ENCODE results near the gene PALM.
"Not testable (repeated sequence)": the region's sequence is repeated elsewhere in the genome, so short reads cannot be mapped to it uniquely, and the experiment has no call there.

The PALM gene

DNA sequence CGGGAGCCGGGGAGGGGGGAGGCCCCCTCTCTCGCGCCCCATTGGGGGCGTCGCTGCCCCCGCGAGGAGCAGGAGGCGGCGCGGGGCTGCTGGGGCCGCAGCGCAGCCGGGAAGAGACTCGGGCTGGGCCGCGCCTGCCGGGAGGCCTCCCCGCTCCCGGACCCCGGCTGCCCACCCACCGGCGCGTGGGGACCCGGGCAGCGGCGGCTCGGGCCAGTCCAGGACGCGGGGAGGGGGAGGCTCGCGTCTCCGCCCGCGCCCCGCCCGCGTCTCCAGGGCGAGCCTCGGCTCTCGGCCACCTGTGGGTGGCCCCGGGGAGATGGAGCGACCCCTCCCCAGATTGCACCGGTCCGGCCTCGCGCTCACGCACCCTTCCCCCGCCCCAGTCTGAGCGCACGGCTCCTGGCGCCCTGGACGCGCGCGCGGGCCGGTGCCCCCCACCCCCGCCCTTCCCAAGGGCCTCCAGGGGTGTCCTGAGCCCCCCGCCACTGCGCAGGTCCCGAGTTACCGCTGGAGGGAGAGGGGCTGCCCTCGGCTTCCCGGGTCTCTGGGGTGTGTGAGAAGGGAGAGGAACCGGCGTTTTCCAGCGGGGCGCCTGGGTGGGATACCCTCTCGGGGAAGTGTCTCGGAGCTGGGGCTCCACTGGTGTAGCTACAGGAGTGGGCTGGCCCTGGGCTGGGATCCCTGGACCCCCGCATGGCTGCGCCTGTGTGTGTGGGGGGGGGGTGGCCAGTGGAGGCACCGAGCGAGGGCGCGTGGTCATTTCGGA is 645 bp downstream of the PALM start:
- no peak for DNase-seq (ENCODE audit: low read depth in 2 of 2)

DNA sequence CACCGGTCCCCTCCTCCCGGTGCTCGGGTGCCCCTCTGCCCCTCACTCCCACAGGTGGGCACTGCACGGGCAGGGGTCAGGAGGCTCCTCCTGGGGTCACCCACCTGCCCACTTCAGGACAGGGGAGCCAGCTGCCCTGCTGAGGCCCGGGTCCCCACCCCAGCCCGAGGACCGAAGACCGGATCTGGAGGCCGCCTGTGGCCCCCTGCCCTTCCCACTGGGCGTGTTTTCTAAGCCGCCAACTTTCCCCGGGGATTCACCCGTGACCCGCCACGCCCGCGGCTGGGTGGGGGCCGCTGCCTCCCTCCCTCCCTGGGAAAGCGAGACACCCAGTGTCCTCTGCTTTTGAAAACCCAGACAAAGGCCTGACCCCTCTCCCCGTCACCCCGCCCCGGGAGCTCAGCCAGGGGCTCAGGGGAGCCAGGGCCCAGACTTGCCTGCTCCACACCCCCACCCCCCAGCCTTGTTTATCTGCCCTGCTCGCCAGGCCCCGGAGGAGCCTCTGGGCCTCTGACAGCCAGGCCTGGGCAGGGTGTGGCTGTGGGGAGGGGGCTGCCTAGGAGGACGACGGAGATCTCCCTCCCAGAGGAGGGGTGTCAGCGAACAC is 1.3 kb downstream of the PALM start:
- no peak for DNase-seq (ENCODE audit: low read depth in 2 of 2)

DNA sequence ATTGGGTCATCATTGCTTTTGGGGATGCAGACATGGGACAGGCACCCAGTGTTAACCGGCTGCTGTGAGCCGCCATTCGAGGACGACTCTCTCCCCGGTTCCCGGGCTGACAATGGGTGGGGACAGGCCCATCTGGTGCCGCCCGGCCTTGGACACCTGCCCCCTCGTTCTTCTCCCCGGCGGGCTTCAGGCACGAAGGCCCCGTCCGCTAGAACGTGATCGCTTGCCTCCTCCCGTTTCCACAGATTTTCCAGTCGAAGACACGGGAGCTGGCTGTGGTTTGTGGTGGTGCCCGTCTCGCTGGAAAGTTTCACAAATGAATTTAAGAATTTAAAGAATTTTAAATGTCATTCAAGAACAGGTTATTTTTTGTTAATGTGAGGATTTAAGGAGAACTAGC is 2.0 kb downstream of the PALM start:
- DNase-seq (ENCODE audit: low read depth in 2 of 2), result no peak

DNA sequence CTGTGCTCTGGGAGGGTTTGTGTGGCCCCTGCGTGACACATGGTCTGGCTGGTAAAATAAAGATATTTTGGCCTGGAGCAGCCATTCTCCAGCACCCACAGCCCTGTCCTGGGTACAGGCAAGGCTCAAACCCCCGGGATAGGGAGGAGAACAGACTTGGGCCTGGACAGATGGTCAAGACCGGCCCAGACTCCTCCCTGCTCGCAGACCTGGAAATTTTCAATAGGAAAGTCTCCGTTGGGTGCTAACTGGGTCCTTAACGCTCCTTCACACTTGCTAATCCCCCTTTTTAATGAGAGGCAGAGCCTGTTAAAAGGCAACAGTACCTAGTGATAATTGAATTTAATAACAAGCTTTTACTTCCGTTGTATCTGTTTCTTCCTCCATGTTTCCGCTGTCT is 2.5 kb downstream of the PALM start:
- DNase-seq (ENCODE audit: low read depth in 2 of 2), result no peak

DNA sequence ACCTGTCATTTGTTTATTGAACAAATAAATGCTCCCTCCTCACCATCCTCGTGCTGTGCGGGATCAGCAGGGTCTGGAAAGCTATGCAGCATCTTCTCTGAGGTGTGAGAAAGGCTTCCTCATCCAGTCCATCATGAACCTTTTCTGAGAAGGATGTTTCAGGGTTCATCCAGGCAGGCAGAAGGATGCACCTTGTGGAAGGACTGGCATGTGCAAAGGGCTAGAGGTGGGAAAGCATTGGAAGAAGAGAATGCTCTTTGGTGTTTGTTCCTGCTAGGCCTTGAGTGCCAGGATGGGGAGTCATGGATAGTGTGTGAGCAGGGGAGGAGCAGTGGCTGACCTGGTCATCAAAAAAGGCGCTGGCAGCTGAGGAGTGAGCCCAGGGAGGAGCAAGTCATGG is 6.6 kb downstream of the PALM start:
- no peak for DNase-seq (ENCODE audit: low read depth in 2 of 2)

DNA sequence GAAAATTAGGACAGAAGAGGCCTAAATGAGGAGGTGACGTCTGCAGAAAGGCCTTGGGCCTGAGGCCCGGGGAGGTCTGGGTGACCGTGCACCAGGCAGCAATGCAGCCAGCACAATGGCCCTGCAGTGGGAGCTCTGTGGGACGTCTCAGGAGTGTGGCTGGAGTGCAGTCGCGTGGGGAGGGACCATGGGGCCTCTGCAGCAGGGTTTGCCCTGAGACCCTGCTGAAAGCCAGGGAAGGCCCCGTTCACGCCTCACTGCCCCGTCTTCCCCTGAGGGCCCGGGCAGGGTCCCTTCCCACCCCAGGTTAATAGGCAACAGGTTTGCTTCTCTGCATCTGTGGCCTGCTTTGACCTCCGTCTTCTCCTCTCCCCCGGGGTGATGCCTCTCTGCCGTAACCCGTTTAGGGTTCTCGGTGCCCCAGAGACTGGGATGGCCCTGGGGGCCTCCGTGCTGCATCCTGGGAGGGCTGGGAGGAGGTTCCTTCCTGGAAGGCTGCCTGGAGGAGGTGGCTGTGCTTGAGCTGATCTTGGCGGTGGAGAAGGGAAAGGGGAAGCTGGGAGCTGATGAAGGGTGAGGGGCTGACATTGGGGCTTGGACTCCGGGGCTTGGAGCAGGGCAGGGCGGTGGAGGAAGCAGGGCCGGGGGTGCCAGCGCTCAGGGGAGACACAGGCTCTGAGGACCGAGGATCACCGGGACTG is 9.7 kb downstream of the PALM start:
- no peak for DNase-seq (ENCODE audit: low read depth in 2 of 2)

DNA sequence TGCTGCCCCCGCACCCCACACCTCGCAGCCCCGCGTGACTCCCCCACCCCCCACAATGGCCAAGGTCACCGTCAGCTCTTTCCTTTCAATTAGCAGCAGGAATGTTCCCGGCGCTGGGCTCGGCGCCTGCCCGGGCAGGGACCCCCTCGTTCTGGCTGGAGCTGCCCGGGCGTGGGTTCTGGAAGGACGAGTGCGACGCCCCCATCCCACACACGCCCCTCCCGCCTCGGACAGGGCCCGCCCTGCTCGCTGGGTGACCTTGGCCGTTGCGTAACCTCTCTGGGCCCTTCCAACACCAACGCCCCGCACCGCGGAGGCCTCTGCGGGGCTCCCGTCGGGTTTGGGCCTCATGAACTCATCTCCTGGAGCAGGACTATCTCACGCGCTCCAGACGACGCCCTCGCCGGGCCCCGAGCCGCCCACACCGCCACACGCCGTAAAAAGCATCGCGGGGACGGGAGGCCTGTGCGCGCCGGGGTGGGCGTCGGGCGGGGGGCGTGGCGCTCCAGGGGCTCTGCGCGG is 10.3 kb downstream of the PALM start:
- no peak for DNase-seq (ENCODE audit: low read depth in 2 of 2)

DNA sequence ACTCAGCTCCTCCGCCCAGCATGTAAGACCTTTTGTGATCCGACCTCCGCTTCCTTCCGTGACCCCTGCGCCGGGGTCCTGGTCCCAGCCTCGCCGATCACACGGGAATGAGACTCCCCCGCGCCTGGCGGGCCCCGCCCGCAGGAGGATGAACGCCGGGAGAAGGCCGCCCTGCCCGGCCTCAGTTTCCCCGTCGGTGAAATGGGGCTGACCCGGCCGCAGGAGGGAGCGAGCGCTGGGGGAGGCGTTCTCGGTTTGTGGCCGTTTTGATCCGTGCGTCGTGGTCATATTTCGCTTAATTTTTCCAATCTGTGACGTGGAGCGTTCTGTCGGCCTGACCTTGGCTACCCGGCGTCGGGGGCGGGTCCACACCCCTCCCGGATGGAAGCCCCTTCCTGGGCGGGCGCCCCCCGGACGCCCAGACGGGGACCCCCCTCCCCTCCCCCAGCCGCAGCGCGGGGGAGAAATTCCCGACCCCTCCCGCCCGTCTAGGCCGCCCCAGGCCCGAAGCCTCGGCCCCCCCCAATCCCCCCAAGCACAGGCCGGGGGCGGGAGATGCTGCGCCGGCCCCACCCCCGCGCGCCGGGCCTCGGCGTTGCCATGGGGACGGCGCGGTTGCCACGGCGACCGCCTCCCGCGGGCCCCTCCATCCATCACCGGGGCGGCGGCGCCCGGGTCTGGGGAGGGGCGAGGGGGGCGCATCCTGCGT is 11.1 kb downstream of the PALM start:
- DNase-seq (ENCODE audit: low read depth in 2 of 2), result no peak

DNA sequence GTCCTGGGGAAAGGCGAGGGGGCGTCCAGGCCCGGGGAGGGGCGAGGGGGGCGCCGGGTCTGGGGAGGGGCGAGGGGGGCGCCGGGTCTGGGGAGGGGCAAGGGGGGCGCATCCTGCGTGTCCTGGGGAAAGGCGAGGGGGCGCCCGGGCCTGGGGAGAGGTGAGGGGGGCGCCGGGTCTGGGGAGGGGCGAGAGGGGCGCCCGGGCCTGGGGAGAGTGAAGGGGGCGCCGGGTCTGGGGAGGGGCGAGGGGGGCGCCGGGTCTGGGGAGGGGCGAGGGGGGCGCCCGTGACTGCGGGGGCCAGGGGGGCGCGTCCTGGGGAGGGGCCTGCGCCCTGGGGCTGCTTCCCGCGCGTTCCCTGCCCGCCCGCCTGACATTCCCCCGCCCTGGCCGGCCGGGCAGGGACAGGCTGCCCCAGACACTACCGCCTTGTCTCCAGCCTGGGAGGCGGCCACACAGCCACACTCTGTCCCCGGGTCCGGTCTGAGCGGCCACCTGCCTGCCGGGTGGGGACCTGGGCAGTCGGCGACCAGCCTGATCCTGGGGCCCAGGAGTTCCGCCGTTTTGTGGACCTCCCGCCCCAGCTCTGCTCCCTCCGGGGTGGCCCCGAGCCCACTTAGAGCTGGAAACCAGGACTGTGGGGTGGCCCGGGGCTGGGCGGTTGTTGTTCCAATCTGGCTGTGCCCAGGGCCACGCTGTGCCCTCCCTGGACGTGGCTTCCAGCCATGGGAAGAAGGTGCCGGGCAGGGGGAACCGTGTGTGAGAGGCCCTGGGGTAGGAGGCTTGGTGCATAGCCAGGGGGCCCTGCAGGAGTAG is 11.8 kb downstream of the PALM start:
- DNase-seq (ENCODE audit: low read depth in 2 of 2), result no peak

DNA sequence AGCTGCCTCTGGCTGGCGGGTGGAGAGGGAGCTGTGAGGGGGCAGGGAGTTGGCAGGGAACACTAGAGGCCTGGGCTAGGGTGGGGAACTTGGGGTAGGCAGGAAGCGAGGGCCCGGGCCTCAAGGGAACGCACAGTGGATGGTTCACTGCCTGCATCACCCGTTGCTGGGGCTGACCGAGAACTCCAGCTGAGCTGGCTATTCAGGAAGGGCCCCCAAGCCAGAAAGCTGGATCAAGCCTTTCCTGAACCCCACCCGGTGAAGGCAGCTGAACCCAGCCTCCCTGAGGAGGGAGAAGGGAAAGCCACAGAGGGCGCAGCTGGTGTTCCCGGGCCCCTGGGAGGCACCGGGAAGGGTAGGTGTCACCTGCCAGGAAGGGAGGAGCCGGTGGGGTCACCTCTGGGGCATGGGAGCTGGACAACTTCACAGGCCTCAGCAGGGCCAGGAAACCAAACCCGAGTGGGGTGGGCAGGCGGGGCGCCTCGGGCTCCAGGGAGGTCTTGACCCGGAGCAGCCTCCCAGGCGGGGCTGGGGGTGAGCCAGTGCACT is 13.9 kb downstream of the PALM start:
- no peak for DNase-seq (ENCODE audit: low read depth in 2 of 2)

DNA sequence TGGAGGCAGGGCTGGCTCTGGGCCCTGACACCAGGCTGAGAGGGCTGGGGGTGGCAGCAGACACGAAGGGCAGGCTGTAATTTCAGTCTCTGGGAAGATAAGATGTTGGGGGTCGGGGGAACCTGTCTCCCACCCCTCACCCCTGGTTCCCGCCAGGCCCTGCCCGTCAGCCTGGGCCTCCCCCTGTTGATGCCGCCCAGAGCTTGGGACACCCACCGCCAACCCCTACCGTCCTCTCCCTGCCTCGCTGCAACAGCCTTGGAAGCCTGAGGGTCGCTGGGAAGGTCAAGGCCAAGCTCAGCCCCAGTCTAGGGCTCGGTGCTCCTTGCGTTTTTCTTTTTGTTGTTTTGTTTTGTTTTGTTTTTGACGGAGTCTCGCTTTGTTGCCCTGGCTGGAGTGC is 14.5 kb downstream of the PALM start:
- DNase-seq (ENCODE audit: low read depth in 2 of 2), result no peak

DNA sequence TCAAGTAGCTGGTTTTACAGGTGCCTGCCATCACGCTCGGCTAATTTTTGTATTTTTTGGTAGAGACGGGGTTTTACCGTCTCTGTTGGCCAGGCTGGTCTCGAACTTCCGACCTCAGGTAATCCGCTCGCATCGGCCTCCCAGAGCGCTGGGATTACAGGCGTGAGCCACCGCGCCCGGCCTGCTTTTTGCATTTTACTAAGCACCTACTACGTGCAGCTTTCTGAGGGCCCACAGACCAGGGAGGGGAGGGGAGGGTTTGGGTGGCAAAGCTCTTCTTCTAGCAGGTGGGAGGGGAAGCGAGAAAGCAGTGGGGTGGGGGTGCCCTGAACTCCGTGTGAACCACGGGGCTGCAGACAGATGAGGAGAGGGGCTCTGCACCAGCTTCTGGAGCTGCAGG is 15.0 kb downstream of the PALM start:
- DNase-seq (ENCODE audit: low read depth in 2 of 2), result no peak

DNA sequence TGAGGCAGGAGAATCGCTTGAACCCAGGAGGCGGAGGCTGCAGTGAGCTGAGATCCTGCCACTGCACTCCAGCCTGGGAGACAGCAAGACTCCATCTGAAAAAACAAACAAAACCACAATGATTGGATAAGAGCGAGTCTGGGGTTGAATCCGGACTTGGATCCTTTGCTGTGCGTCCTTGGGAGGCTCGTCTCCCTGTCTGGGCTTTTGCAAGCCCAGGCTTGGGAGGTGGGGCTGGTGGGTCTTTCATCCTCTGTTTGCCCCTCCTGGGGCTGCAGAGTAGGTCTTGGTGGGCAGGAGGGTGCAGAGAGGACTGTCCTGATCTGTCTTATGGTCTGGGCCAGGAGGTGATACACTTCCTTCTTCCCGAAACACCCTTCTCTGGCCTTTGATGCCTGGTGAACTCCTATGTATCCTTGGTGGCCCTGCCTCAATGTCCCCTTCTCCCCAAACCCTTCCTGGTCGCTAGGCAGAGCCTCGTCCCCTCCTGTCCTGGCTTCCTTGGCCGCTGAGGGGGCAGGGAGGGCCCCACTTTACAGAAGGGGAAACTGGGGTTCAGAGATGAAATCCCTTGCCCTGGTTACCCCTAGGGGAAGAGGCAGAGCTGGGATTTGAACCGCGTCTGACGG is 16.8 kb downstream of the PALM start:
- DNase-seq (ENCODE audit: low read depth in 2 of 2), result no peak

DNA sequence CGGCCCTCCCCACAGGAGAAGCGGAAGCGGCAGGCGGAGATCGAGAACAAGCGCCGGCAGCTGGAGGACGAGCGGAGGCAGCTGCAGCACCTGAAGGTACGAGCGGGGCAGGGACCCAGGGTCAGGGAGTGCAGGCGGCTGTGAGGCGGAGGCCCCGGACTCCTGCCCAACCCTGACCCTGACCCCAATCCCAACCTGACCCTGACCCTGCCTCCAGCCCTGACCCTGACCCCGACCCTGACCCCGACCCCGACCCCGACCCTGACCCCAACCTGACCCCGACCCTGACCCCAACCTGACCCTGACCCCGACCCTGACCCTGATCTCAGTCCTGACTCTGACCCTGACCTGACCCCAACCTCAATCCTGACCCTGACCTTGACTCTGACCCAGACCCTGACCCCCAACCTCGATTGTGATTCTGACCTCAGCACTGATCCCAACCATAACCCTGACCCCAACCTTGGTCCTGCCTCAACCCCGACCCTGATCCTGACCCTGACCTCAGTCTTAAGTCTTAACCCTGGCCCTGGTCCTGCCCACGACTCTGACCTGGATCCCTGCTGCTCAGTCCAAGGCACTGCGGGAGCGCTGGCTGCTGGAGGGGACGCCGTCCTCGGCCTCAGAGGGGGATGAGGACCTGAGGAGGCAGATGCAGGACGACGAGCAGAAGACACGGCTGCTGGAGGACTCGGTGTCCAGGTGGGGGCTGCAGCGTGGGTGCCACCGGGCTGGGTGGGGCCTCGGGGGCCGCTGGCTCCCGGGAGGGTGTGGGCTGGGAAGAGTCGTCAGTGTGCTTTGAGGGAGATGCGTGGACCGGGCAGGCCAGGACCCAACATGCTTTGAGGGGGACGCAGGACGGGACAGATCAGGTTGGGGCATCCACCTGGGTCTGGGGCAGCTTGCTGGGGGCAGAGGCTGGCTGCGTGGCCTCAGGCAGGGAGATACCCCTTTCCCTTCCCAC is 18.5 kb downstream of the PALM start:
- no peak for DNase-seq (ENCODE audit: low read depth in 2 of 2)

DNA sequence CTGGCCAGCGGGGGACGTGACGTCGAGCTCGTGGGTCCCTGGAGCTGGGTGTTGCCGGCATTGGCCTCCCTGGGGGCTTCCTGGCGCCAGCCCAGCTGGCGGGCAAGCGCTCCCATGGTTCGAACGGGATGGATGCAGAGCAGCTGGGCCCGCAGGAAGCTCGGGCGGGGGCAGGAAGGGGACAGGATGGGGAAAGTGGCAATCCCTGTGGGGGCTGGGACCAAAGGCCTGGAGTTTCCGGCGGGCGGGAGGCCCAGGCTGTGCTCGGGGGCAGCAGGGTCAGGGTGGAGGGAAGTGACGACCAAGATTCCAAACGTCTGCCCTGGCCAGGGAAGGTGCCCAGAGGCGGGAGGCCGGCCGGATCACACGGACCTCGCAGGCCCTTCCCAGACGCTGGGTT is 19.3 kb downstream of the PALM start:
- no peak for DNase-seq (ENCODE audit: low read depth in 2 of 2)

DNA sequence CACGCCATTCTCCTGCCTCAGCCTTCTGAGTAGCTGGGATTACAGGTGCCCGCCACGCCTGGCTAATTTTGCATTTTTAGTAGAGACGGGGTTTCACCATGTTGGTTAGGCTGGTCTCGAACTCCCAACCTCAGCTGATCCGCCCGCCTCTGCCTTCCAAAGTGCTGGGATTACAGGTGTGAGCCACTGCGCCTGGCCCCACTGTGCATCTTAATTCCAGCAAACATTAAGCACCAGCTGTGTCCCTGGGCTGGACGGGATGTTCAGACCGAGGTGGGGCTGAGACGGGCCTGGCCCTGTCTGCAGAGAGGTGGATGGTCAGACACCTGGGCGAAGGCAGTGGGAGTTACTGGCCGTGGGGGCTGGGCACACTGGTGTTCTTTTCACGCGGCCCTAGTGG is 20.8 kb downstream of the PALM start:
- not testable (repeated sequence) for DNase-seq (ENCODE audit: low read depth in 2 of 2)

DNA sequence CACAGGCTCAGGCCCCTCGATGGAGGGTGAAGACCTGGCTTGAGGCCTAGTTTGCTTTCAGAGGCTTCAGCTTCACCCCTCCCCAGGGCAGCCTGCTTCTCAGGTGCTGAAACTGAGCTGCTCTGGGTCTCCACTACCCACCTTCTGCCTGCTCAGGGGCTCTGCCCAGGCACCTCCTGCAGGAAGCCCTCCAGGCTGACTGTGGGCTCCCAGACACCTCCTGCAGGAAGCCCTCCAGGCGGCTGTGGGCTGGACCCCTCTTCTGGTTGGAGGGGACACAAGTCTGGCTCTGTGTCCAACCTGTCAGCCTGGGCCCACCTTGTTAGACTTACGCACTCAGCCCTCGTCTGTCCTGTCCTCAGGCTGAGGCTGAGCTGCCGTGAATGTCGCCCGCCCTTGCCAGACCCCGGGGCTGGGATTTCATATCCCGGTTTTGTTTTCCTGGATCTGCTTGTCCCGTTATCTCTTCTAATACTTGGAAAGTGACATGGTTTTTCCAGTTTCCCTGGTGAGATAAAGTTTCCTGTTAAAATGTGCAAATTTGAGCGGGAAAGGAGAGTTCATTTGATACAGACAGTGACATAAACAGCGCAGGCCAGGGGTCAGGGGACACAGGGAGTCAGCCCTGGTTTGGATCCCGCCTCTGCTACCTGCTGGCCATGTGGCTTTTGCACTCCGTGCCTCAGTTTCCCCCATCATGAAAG is 21.4 kb downstream of the PALM start:
- DNase-seq (ENCODE audit: low read depth in 2 of 2), result no peak

DNA sequence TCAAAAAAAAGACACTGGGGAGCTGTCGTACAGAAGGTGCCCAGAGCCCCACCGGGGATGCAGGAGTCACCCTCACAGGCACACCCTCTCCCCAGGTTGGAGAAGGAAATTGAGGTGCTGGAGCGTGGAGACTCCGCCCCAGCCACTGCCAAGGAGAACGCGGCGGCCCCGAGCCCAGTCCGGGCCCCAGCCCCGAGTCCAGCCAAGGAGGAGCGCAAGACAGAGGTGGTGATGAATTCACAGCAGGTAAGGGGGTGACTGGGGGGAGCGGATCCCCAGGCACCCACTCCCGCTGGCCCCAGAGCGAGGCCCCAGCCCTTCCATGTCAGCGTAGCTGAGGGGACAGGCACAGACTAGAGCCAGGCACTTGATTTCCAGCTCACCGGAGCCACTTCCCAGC is 22.3 kb downstream of the PALM start:
- DNase-seq (ENCODE audit: low read depth in 2 of 2), result no peak
